ENCODE results near the gene HOXA9. TPM values are rescaled to one million over a fixed set of nuclear protein-coding genes. Genes with fewer than 3 reads are reported as not detected.

Gene HOXA9
- total and polyA plus RNA-seq, 4 donors, result 0.02 to 0.70 TPM; not detected in 2

DNA sequence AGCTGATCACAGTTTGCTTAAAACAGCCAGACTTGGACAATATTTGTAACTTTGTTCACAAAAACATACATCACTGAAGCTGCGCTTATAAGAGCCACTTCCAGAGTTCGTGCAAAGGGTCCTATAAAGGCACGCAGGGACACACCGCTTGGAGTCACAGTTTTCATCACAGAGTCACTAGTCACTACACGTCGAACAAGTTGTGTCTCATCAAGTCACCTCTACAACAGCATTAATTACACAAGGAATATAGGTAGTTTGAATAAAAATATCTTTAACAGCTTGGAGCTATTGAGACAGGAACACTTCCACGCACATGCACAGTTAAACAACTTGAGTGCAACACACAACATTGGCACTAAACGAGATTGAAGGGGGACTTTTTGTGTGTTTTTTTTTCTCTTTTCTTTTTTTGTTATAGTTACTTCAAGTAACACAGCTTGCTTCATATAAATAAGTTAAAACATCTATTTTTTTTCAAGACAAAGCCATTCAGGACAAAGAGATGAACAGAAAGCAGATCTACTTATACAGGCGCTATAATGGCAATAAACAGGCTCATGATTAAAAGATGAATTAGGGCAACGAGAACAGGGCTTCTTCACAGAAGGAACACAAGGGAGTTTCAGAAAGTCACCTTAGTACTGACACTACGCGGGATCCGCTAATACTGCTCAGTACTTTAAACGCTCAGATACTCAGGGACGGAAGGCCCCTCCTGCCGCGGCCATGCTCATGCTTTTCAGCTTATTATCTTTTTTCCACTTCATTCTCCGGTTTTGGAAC is 24.0 kb downstream of the HOXA9 start (continued):
- TF ChIP-seq, protein P1, sequence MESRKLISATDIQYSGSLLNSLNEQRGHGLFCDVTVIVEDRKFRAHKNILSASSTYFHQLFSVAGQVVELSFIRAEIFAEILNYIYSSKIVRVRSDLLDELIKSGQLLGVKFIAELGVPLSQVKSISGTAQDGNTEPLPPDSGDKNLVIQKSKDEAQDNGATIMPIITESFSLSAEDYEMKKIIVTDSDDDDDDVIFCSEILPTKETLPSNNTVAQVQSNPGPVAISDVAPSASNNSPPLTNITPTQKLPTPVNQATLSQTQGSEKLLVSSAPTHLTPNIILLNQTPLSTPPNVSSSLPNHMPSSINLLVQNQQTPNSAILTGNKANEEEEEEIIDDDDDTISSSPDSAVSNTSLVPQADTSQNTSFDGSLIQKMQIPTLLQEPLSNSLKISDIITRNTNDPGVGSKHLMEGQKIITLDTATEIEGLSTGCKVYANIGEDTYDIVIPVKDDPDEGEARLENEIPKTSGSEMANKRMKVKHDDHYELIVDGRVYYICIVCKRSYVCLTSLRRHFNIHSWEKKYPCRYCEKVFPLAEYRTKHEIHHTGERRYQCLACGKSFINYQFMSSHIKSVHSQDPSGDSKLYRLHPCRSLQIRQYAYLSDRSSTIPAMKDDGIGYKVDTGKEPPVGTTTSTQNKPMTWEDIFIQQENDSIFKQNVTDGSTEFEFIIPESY (IDR thresholded peaks at IDR 0.05), result no peak
- no peak for TF ChIP-seq HNF4G (IDR thresholded peaks at IDR 0.05)
- no peak for TF ChIP-seq NR2F2 (IDR thresholded peaks at IDR 0.05)
- TF ChIP-seq FOXA2 (IDR thresholded peaks at IDR 0.05), result no peak
- TF ChIP-seq, protein P2, sequence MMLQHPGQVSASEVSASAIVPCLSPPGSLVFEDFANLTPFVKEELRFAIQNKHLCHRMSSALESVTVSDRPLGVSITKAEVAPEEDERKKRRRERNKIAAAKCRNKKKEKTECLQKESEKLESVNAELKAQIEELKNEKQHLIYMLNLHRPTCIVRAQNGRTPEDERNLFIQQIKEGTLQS (IDR thresholded peaks at IDR 0.05), result no peak

DNA sequence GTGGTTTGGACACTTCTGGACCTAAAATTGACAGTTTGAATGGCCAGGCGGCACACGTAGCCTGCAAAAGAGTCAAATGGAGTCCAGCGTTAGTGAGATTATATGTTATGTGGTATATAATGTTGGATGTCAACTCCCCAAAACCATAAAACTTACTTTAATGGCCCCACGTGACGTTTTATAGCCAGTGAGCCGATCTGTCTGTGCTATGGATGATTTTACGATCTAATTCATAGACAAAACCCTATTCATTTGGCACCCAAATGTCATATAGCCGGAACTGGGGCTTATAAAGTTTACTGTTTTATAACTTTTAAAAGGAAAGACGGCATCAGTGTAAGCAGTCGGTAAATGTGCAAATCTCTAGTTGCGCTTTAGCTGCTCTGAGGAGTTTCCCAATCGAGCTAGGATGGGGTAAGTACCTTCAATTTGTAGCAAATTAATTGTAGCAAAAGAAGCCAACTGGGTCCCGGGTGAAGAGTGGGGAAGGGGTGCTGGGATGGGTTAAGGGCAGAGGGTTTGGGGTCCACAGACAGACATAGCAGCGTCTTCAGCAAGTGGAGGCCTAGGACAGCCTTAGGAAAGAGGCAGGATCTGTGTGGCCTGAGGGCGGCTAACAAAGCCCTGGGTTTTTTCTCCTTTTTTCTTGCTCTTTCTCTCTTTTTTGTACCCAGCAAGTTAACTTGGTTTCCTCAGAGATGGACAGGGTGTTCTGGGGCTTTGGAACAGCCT is 25.0 kb downstream of the HOXA9 start:
- Histone ChIP-seq H3K9me3 (ENCODE audit: control insufficient read depth in 4 of 4, low read length in 3 of 4) (peaks cover 0 to 9% (median 0%) of the 10 kb centered on the region in 4 donors), H3K27me3 (ENCODE audit: control insufficient read depth in 4 of 4, insufficient read depth in 4 of 4, low read length in 3 of 4) (peaks cover 6 to 25% (median 14%) of the 10 kb centered on the region in 4 donors), H3K36me3 (ENCODE audit: control insufficient read depth in 4 of 4, insufficient read depth in 3 of 4, low read depth in 1 of 4, low read length in 3 of 4) (no peaks in the 10 kb centered on the region), H3K4me3 (ENCODE audit: low read depth in 1 of 3, low read length in 3 of 3) (no peak overlapping the region), H3K4me1 (ENCODE audit: control insufficient read depth in 4 of 4, insufficient read depth in 4 of 4, low read length in 3 of 4) (peaks cover 0 to 14% (median 8%) of the 10 kb centered on the region in 4 donors), H3K9ac (ENCODE audit: low read depth in 1 of 2, low read length in 2 of 2) (no peak overlapping the region), H3K27ac (ENCODE audit: low read depth in 1 of 2, low read length in 2 of 2) (no peak overlapping the region)
- 40% methylated on average over 15 of the region's 15 CpGs for WGBS
- no peak for DNase-seq (ENCODE audit: low spot score)
- no peak for TF ChIP-seq RAD21 (IDR thresholded peaks at IDR 0.05)
- TF ChIP-seq FOXA2 (IDR thresholded peaks at IDR 0.05), result no peak
- no peak for TF ChIP-seq HNF4G (IDR thresholded peaks at IDR 0.05)
- no peak for TF ChIP-seq JUND (IDR thresholded peaks at IDR 0.05)

DNA sequence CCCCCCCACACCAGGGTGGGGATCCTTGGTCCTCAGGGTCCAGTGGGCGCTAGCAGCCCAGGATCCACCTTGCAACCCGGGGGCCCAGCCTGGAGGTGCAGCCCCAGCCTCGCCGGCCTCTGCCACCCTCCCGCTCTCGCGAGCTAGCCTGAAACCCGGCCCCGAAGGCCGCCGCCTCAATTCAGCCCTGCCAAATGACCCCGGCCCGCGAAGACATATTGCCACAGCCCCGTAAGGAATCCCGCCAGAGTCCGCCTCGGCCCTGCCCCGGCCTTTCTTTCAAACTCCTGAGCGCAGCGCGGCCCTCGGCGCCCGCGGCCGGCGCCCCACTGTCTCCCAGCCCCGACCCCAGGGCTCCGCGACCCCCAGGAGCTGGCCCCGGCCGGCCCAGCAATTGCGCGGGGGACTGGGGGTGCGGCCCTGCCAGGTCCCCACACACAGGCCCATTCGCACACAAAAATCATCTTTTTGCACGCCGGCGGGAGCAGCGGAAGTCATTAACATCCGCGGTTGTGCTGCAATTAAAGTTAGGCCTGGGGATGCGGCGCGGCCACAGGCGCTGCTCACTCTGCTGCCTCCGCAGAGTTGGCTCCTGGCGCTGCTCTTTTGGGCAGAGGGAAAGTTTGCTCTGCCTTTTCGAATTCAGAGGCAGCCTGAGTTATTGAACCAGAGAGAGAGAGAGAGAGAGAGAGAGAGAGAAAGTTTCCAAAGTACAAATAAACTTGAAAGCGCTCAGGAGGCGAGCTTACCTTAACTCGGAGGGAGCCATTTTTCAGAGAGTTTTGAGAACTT is 25.8 kb downstream of the HOXA9 start:
- WGBS, result 27% methylated on average over 53 of the region's 53 CpGs
- H3K27me3 ChIP-seq (ENCODE audit: control insufficient read depth in 4 of 4, insufficient read depth in 4 of 4, low read length in 3 of 4), result peaks cover 6 to 22% (median 14%) of the 10 kb centered on the region in 4 donors

DNA sequence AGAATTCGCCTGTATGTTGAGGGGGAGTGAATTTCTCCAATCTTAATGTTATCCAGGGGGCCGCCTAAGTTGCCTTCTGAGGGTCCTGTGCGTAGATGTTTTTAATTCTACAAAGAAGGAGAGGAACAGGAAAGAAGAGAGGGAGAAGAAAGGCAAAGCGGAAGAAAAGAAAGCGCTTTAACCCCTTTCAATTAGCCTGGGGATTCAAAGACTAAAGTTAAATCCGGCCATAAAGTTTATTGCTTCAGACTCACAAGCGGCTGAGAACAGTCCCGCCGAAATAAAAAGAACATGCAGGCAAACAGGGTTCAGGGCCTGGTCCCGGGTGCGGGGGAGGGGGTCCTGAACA is 26.4 kb downstream of the HOXA9 start:
- Histone ChIP-seq H3K4me3 (ENCODE audit: low read depth in 1 of 3, low read length in 3 of 3) (no peak overlapping the region), H3K9ac (ENCODE audit: low read depth in 1 of 2, low read length in 2 of 2) (no peak overlapping the region), H3K36me3 (ENCODE audit: control insufficient read depth in 4 of 4, insufficient read depth in 3 of 4, low read depth in 1 of 4, low read length in 3 of 4) (no peaks in the 10 kb centered on the region), H3K27me3 (ENCODE audit: control insufficient read depth in 4 of 4, insufficient read depth in 4 of 4, low read length in 3 of 4) (peaks cover 6 to 20% (median 14%) of the 10 kb centered on the region in 4 donors), H3K9me3 (ENCODE audit: control insufficient read depth in 4 of 4, low read length in 3 of 4) (peaks cover 0 to 7% (median 0%) of the 10 kb centered on the region in 4 donors), H3K4me1 (ENCODE audit: control insufficient read depth in 4 of 4, insufficient read depth in 4 of 4, low read length in 3 of 4) (peaks cover 0 to 14% (median 6%) of the 10 kb centered on the region in 4 donors), H3K27ac (ENCODE audit: low read depth in 1 of 2, low read length in 2 of 2) (no peak overlapping the region)
- 36% methylated on average over 11 of the region's 11 CpGs for WGBS
- TF ChIP-seq, protein P3, sequence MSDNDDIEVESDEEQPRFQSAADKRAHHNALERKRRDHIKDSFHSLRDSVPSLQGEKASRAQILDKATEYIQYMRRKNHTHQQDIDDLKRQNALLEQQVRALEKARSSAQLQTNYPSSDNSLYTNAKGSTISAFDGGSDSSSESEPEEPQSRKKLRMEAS (IDR thresholded peaks at IDR 0.05), result no peak
- TF ChIP-seq, protein P4, sequence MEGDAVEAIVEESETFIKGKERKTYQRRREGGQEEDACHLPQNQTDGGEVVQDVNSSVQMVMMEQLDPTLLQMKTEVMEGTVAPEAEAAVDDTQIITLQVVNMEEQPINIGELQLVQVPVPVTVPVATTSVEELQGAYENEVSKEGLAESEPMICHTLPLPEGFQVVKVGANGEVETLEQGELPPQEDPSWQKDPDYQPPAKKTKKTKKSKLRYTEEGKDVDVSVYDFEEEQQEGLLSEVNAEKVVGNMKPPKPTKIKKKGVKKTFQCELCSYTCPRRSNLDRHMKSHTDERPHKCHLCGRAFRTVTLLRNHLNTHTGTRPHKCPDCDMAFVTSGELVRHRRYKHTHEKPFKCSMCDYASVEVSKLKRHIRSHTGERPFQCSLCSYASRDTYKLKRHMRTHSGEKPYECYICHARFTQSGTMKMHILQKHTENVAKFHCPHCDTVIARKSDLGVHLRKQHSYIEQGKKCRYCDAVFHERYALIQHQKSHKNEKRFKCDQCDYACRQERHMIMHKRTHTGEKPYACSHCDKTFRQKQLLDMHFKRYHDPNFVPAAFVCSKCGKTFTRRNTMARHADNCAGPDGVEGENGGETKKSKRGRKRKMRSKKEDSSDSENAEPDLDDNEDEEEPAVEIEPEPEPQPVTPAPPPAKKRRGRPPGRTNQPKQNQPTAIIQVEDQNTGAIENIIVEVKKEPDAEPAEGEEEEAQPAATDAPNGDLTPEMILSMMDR (IDR thresholded peaks at IDR 0.05; ENCODE audit: low read depth, low read length, missing input control), result no peak
- no peak for DNase-seq (ENCODE audit: low spot score)

More for the DNA sequence above, 25.8 kb downstream of the HOXA9 start:
- H3K36me3 ChIP-seq (ENCODE audit: control insufficient read depth in 4 of 4, insufficient read depth in 3 of 4, low read depth in 1 of 4, low read length in 3 of 4), result no peaks in the 10 kb centered on the region
- H3K9me3 ChIP-seq (ENCODE audit: control insufficient read depth in 4 of 4, low read length in 3 of 4), result peaks cover 0 to 9% (median 0%) of the 10 kb centered on the region in 4 donors
- TF ChIP-seq GABPA (IDR thresholded peaks at IDR 0.05 in 1 of 2, conservative IDR thresholded peaks at IDR 0.05 in 1 of 2) (no peak), HNF4G (IDR thresholded peaks at IDR 0.05) (no peak)
- H3K27ac ChIP-seq (ENCODE audit: low read depth in 1 of 2, low read length in 2 of 2), result no peak overlapping the region
- no peak overlapping the region for H3K4me3 ChIP-seq (ENCODE audit: low read depth in 1 of 3, low read length in 3 of 3)
- DNase-seq (ENCODE audit: low spot score), result no peak
- peaks cover 0 to 14% (median 6%) of the 10 kb centered on the region in 4 donors for H3K4me1 ChIP-seq (ENCODE audit: control insufficient read depth in 4 of 4, insufficient read depth in 4 of 4, low read length in 3 of 4)
- H3K9ac ChIP-seq (ENCODE audit: low read depth in 1 of 2, low read length in 2 of 2), result no peak overlapping the region
